KOPT-K1 (cell line): ENCODE results near the gene ITPKA.

Source experiments
- H3K27ac ChIP-seq: fragments of 200-600 bp; sonication (generic); 2 replicates; pipeline ENCODE4 v1.5.1; 2016; ENCODE audit warnings: antibody characterized with exemption, mild to moderate bottlenecking, low read depth, low read length; ENCODE audit not compliant: poor library complexity, severe bottlenecking
- H3K36me3 ChIP-seq: fragments of 200-600 bp; sonication (generic); 2 replicates; pipeline ENCODE4 v1.5.1; 2017; ENCODE audit warnings: antibody characterized with exemption, mild to moderate bottlenecking, low read length, moderate library complexity; ENCODE audit not compliant: insufficient read depth
- H3K9me3 ChIP-seq: fragments of 200-600 bp; sonication (generic); 2 replicates; pipeline ENCODE4 v1.5.1; 2017; ENCODE audit warnings: antibody characterized with exemption, low read length, mild to moderate bottlenecking; ENCODE audit not compliant: insufficient read depth, poor library complexity, severe bottlenecking

Gene ITPKA

GRCh38 chr15:41483115-41483514 lies 10.6 kb upstream of the ITPKA start:
- Histone ChIP-seq H3K27ac (peak overlapping the region; percentile 4), H3K36me3 (peaks cover 56% of the 10 kb centered on the region), H3K9me3 (no peaks in the 10 kb centered on the region)

GRCh38 chr15:41483519-41483918 lies 10.2 kb upstream of the ITPKA start:
- Histone ChIP-seq H3K27ac (peak overlapping the region; percentile 4), H3K36me3 (peaks cover 52% of the 10 kb centered on the region)

GRCh38 chr15:41484937-41485625 lies 8.6 kb upstream of the ITPKA start:
- peaks cover 36% of the 10 kb centered on the region for H3K36me3 ChIP-seq
- H3K27ac ChIP-seq: no peak overlapping the region
- no peaks in the 10 kb centered on the region for H3K9me3 ChIP-seq

More at GRCh38 chr15:41483519-41483918, 10.2 kb upstream of the ITPKA start:
- no peaks in the 10 kb centered on the region for H3K9me3 ChIP-seq

GRCh38 chr15:41486286-41486685 lies 7.4 kb upstream of the ITPKA start:
- no peak overlapping the region for H3K27ac ChIP-seq
- H3K36me3 ChIP-seq: peaks cover 24% of the 10 kb centered on the region
- no peaks in the 10 kb centered on the region for H3K9me3 ChIP-seq

GRCh38 chr15:41487381-41487780 lies 6.3 kb upstream of the ITPKA start:
- Histone ChIP-seq H3K36me3 (peaks cover 13% of the 10 kb centered on the region), H3K27ac (no peak overlapping the region), H3K9me3 (no peaks in the 10 kb centered on the region)

GRCh38 chr15:41487802-41488201 lies 5.9 kb upstream of the ITPKA start:
- H3K27ac ChIP-seq: no peak overlapping the region
- peaks cover 9% of the 10 kb centered on the region for H3K36me3 ChIP-seq
- no peaks in the 10 kb centered on the region for H3K9me3 ChIP-seq

GRCh38 chr15:41489641-41490040 lies 4.0 kb upstream of the ITPKA start:
- H3K9me3 ChIP-seq: no peaks in the 10 kb centered on the region
- no peak overlapping the region for H3K27ac ChIP-seq
- no peaks in the 10 kb centered on the region for H3K36me3 ChIP-seq

- no peaks in the 10 kb centered on the region for H3K36me3 ChIP-seq
- H3K9me3 ChIP-seq: no peaks in the 10 kb centered on the region
- H3K27ac ChIP-seq: no peak overlapping the region
These were observed 3.3 kb upstream of the ITPKA start for GRCh38 chr15:41490355-41490754.

GRCh38 chr15:41491889-41492288 lies 1.8 kb upstream of the ITPKA start:
- H3K36me3 ChIP-seq: no peaks in the 10 kb centered on the region
- H3K9me3 ChIP-seq: no peaks in the 10 kb centered on the region
- H3K27ac ChIP-seq: no peak overlapping the region

- Histone ChIP-seq H3K9me3 (no peaks in the 10 kb centered on the region), H3K27ac (peak overlapping the region; percentile 62), H3K36me3 (no peaks in the 10 kb centered on the region)
These were observed 973 bp upstream of the ITPKA start for GRCh38 chr15:41492597-41493204.

- no peaks in the 10 kb centered on the region for H3K36me3 ChIP-seq
- H3K9me3 ChIP-seq: no peaks in the 10 kb centered on the region
- H3K27ac ChIP-seq: peak overlapping the region; percentile 62
These were observed 172 bp downstream of the ITPKA start for GRCh38 chr15:41493902-41494189.

- Histone ChIP-seq H3K36me3 (no peaks in the 10 kb centered on the region), H3K27ac (no peak overlapping the region), H3K9me3 (no peaks in the 10 kb centered on the region)
These were observed 682 bp downstream of the ITPKA start for GRCh38 chr15:41494190-41494921.

- Histone ChIP-seq H3K9me3 (no peaks in the 10 kb centered on the region), H3K36me3 (no peaks in the 10 kb centered on the region), H3K27ac (no peak overlapping the region)
These were observed 1.5 kb downstream of the ITPKA start for GRCh38 chr15:41494922-41495735.

- Histone ChIP-seq H3K9me3 (no peaks in the 10 kb centered on the region), H3K36me3 (no peaks in the 10 kb centered on the region), H3K27ac (no peak overlapping the region)
These were observed 2.3 kb downstream of the ITPKA start for GRCh38 chr15:41495736-41496599.
